Stimulated activated CD8-positive, alpha-beta memory T cell treated with anti-CD3 and anti-CD28 coated beads, Interleukin-12 subunit alpha, Interleukin-12 subunit beta, amount 100 ng/mL, for 24 hours (primary cell): Measurements from ENCODE around the gene TRIM49B.
"Not testable (repeated sequence)": the region's sequence is repeated elsewhere in the genome, so short reads cannot be mapped to it uniquely, and the experiment has no call there.

Source experiments
- DNase-seq: peaks from one replicate; pipeline ENCODE4 v3.0.0-alpha.2; 2020; ENCODE audit errors: extremely low read depth

Gene TRIM49B, protein sequence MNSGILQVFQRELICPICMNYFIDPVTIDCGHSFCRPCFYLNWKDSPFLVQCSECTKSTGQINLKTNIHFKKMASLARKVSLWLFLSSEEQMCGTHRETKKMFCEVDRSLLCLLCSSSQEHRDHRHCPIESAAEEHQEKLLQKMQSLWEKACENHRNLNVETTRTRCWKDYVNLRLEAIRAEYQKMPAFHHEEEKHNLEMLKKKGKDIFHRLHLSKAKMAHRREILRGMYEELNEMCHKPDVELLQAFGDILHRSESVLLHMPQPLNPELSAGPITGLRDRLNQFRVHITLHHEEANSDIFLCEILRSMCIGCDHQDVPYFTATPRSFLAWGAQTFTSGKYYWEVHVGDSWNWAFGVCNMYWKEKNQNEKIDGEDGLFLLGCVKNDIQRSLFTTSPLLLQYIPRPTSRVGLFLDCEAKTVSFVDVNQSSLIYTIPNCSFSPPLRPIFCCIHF

DNA sequence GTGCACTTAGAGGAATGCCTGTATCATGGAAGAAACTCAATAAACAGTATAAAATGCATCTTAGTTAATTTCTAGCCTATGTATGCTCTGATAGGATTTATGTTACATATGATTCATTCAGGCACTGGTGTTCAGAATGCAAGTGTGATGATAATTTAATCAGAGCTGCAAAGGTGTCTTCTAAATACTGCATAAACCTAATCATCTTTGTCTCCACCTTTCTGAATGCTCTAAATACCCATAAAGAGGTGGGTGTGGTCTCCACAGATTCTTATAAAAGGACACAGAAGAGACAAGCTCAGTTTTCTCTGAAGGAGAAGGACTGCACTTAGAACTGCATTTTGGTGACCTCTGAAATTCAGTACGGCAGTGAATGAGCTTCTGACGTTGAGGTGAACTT is at the start of gene TRIM49B:
Gene TRIM49B, plus strand, starts transcription at position 301 of the 400 bp plus-strand sequence. CDS start 2,777 bp downstream, outside the sequence.
- not testable (repeated sequence) for DNase-seq

DNA sequence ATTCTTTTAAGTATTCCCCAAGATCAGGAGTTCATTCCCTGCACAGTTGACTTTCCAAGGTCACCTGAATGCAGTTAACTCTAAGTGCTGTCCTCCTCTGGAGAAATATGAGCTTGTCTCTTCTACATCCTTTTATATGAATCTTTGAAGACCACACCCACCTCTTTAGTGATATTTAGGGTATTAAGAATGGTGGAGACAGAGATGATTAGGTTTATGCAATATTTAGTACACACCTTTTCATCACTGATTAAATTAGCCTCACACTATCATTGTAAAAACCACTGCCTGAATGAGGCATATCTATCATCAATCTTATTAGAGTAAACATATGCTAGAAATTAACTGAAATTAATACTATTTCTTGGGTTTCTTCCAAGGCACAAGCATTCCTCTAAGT is 44.8 kb upstream of the TRIM49B start, which contains the start of gene TRIM51G:
Gene TRIM51G, minus strand, starts transcription at position 101 of the 400 bp plus-strand sequence. CDS start 2,190 bp downstream, outside the sequence.
- DNase-seq: not testable (repeated sequence)

DNA sequence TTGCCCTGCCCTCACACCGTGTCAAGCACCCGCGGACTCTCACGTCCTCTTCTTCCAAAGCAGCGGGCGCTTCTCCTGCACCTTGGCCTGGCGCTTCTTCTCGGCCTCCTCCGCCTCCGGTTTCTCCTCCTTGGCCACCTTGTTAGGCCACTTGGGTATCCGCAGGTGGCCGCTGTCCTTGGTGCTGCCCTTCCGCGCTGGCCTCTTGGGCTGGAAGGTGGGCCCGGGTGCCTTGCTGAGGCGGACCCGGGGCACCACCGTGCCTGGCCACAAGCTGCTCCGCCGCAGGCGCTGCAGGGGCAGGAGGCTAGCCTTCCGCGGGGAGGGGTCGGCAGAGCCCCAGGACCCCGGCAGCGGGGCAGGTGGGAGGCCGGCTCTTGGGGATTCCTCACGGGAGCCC is 19.6 kb downstream of the TRIM49B start:
- DNase-seq: not testable (repeated sequence)

DNA sequence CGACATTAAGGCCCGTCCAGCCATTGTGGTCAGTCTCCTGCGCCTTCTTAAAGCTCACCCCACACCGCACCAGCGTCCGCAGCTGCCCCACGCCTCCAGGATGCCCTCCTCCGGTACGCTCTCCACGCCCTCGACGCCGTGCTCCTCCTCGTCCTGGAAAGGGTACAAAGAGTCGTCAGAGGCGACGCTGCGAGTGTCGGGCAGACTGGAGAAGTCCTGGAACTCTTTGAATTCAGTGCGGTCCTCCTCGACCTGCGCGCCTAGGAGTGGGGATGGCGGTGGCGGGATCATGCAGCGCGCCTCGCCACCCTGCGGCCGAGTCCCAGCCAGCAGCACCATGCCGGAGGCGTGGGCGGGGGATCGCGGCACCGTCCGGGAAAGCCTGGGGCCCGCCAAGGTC is 21.2 kb downstream of the TRIM49B start:
- not testable (repeated sequence) for DNase-seq

DNA sequence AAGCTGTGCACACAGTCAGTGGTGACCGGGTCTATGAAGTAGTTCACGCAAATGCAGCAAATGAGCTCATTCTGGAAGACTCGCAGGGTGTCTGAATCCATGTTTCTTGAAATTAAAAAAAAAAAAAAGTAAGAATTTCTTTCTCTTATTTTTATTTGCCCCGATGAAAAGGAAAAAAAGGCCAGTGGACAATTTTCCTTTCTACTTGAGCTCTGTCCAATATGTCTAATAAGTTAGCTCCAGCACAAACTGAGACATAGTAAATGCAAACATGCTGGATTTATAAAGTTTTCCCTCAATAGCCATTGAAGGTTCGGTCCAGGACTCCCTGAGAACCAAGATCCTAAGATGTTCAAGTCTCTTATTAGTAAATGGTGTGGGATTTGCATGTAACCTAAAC is 30.4 kb downstream of the TRIM49B start, which contains the start of gene TRIM64C:
Gene TRIM64C, minus strand, starts transcription at position 101 of the 400 bp plus-strand sequence. Its CDS starts 0 bp downstream, at position 101.
- DNase-seq: not testable (repeated sequence)

DNA sequence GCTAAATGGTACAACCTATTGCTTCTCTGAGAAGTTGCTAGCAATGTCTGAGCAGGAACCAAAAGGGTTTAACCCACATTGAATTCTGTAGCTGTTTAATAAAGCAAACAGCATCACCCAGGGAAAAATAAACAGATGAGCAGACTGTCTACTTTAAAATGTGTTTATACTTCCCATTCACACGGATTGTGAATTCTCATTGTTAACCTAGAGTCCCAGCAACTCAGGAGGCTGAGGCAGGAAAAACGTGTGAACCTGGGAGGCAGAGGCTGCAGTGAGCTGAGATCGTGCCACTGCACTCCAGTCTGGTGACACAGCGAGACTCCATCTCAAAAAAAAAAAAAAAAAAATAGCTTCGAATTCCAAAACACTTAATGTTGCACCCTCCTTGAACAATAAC is 41.3 kb downstream of the TRIM49B start:
- not testable (repeated sequence) for DNase-seq
